HepG2 (cell line): Measurements from ENCODE around the gene PRDM12. TPM values are rescaled to one million over a fixed set of nuclear protein-coding genes. Genes with fewer than 3 reads are reported as not detected.

Experiments
- ATAC-seq: fragments of 200-7000 bp; cut with Tn5 transposase; 3 replicates; pipeline ENCODE4 v1.9.1; 2020; ENCODE audit warnings: mild to moderate bottlenecking, moderate library complexity
- BruUV-seq: library from RNA; stranded (reverse); fragments of 400-500 nt; replicated peaks from 2 replicates; lab custom pipeline; 2021; lab: Mats Ljungman, UMichigan
- CTCF ChIA-PET: fragments of 300-600 bp; formaldehyde crosslinking; extraction: SDS; loops from one replicate; lab custom pipeline; 2021; ENCODE audit warnings: low total read pairs, inconsistent platforms, low intra/inter-chr PET ratio; lab: Yijun Ruan, JAX
- POLR2A ChIA-PET: fragments of 350-600 bp; sonication (Branson Sonifier 250); formaldehyde crosslinking; loops from one replicate; lab custom pipeline; 2020; ENCODE audit warnings: antibody characterized with exemption, inconsistent platforms; lab: Yijun Ruan, JAX
- DNase-seq: peaks from one replicate; pipeline ENCODE4 v3.0.0-alpha.2; 2015; ENCODE audit warnings: low spot score
- FAIRE-seq: peaks from 3 replicates; lab custom pipeline; 2011; peaks lifted over from hg19 to GRCh38; lab: Jason Lieb, UNC
- H2AFZ ChIP-seq: one replicate; pipeline ENCODE4 v1.6.1; 2011; ENCODE audit warnings: low read length, inconsistent platforms
- H3K27ac ChIP-seq: fragments of 300-600 bp; 3 replicates; pipeline ENCODE4 v1.8.0; 2011; ENCODE audit warnings: mixed run types, mild to moderate bottlenecking, mixed read lengths, low read length, inconsistent platforms; ENCODE audit not compliant: insufficient read depth; ENCODE audit errors: extremely low read length
- H3K27me3 ChIP-seq, 2 experiments: fragments of 200-600 bp in 1 of 2; 2 replicates in 1 of 2; 3 replicates in 1 of 2; pipeline versions ENCODE4 v1.6.0 to v1.8.0; 2011; ENCODE audit warnings: low read length in 2 of 2, mild to moderate bottlenecking in 2 of 2, moderate library complexity in 2 of 2, inconsistent platforms in 1 of 2; ENCODE audit not compliant: insufficient read depth in 2 of 2, control insufficient read depth in 1 of 2
- H3K36me3 ChIP-seq, 2 experiments: fragments of 200-600 bp in 1 of 2; replicated peaks in 1 of 2; 2 replicates in 1 of 2; 3 replicates in 1 of 2; pipeline versions ENCODE4 v1.5.1 to v1.8.0; 2011; ENCODE audit warnings: low read length in 2 of 2, inconsistent platforms in 1 of 2; ENCODE audit not compliant: insufficient read depth in 2 of 2, control insufficient read depth in 1 of 2
- H3K4me1 ChIP-seq: 2 replicates; pipeline ENCODE4 v1.5.1; 2012; ENCODE audit warnings: low read length, inconsistent platforms; ENCODE audit not compliant: insufficient read depth
- H3K4me2 ChIP-seq: 2 replicates; pipeline ENCODE4 v1.6.0; 2011; ENCODE audit warnings: low read depth, low read length, inconsistent platforms
- H3K4me3 ChIP-seq, 3 experiments: fragments of 200-600 bp in 1 of 3; sonication (generic), shearing (Covaris generic) in 1 of 3; replicated peaks in 1 of 3; 2 replicates each; pipeline ENCODE4 v1.5.1; 2011 to 2016; ENCODE audit warnings: low read length in 3 of 3, inconsistent platforms in 2 of 3, low read depth in 2 of 3, mild to moderate bottlenecking in 2 of 3, control low read depth in 1 of 3, mixed read lengths in 1 of 3; ENCODE audit not compliant: insufficient read depth in 1 of 3
- H3K79me2 ChIP-seq: one replicate; pipeline ENCODE4 v1.6.1; 2011; ENCODE audit warnings: low read length, inconsistent platforms; ENCODE audit not compliant: insufficient read depth
- H3K9ac ChIP-seq: 2 replicates; pipeline ENCODE4 v1.6.0; 2011; ENCODE audit warnings: mild to moderate bottlenecking, low read depth, low read length, inconsistent platforms; ENCODE audit not compliant: insufficient read depth
- H3K9me3 ChIP-seq: 2 replicates; pipeline ENCODE4 v1.5.1; 2012; ENCODE audit warnings: mild to moderate bottlenecking, low read length
- H4K20me1 ChIP-seq: 2 replicates; pipeline ENCODE4 v1.6.0; 2011; ENCODE audit warnings: inconsistent platforms, mild to moderate bottlenecking, low read length, moderate library complexity; ENCODE audit not compliant: insufficient read depth
- ATF7 ChIP-seq, 2 experiments: fragments of 450-650 bp in 1 of 2; sonication (generic) in 1 of 2; formaldehyde crosslinking in 1 of 2; IDR thresholded peaks; 2 replicates each; pipeline versions ENCODE4 v1.4.0 to v1.6.1; 2016 to 2020; ENCODE audit warnings: antibody characterized with exemption in 1 of 2, mild to moderate bottlenecking in 1 of 2, missing genetic modification reagents in 1 of 2
- ETV5 ChIP-seq: IDR thresholded peaks from 2 replicates; pipeline ENCODE4 v1.6.1; 2018; ENCODE audit warnings: missing biosample characterization, missing genetic modification reagents, inconsistent platforms, borderline replicate concordance
- FOXM1 ChIP-seq: sonication (generic); formaldehyde crosslinking; IDR thresholded peaks from 2 replicates; pipeline ENCODE4 v1.5.0; 2020; ENCODE audit warnings: missing genetic modification reagents
- HOXA5 ChIP-seq: sonication (generic); formaldehyde crosslinking; IDR thresholded peaks from 2 replicates; pipeline ENCODE4 v1.4.0; 2020; ENCODE audit warnings: missing genetic modification reagents
- PRDM4 ChIP-seq: sonication (generic); formaldehyde crosslinking; IDR thresholded peaks from 2 replicates; pipeline ENCODE4 v1.9.0; 2021; ENCODE audit warnings: missing genetic modification reagents, borderline replicate concordance
- TERF1 ChIP-seq: sonication (generic); formaldehyde crosslinking; IDR thresholded peaks from 2 replicates; pipeline ENCODE4 v1.8.0; 2022; ENCODE audit warnings: mild to moderate bottlenecking, missing genetic modification reagents, moderate library complexity
- TOE1 ChIP-seq: sonication (generic); formaldehyde crosslinking; IDR thresholded peaks from 2 replicates; pipeline ENCODE4 v1.4.0; 2020; ENCODE audit warnings: mild to moderate bottlenecking, missing genetic modification reagents
- ZBTB38 ChIP-seq: sonication (generic); formaldehyde crosslinking; IDR thresholded peaks from 2 replicates; pipeline ENCODE4 v1.5.1; 2020; ENCODE audit warnings: mild to moderate bottlenecking, missing genetic modification reagents
- ZC3H13 ChIP-seq: sonication (generic); formaldehyde crosslinking; IDR thresholded peaks from 2 replicates; pipeline ENCODE4 v1.8.1; 2023; ENCODE audit warnings: mild to moderate bottlenecking, missing genetic modification reagents, moderate library complexity
- ZNF136 ChIP-seq: sonication (generic); formaldehyde crosslinking; IDR thresholded peaks from 2 replicates; pipeline ENCODE4 v1.8.1; 2022; ENCODE audit warnings: low read depth, mild to moderate bottlenecking, moderate library complexity, missing genetic modification reagents
- ZNF691 ChIP-seq: sonication (generic); formaldehyde crosslinking; IDR thresholded peaks from 2 replicates; pipeline ENCODE4 v1.4.0; 2020; ENCODE audit warnings: missing genetic modification reagents, low read depth, mild to moderate bottlenecking, borderline replicate concordance
- ZSCAN29 ChIP-seq: sonication (generic); formaldehyde crosslinking; conservative IDR thresholded peaks from 2 replicates; pipeline ENCODE4 v1.4.0; 2020; ENCODE audit warnings: mild to moderate bottlenecking, missing genetic modification reagents
- WGBS: methylation state at CpG from one replicate; pipeline ENCODE4 v1.1.6; 2017; ENCODE audit warnings: low lambda C conversion rate; 5-methylcytosine and 5-hydroxymethylcytosine counted together
- in situ Hi-C: cut with HindIII; loops from 2 replicates; pipeline ENCODE4 v1.10.0; 2017; ENCODE audit warnings: low pct_unique_long_range_greater_than_20kb; ENCODE audit not compliant: extremely low pct_ligation_motif_present
- intact Hi-C: fragments of 100-400 bp; cut with micrococcal nuclease; formaldehyde crosslinking; loops from one replicate; pipeline ENCODE4 v1.10.0; 2022; ENCODE audit not compliant: unreplicated experiment
- polyA plus RNA-seq, 8 experiments: library from polyadenylated mRNA; depleted of rRNA in 3 of 8; stranded (reverse) in 7 of 8; unstranded in 1 of 8; fragments of >200 nt; fragmentation: Illumina TruSeq in 4 of 8; extraction: Trizol in 4 of 8; gene quantifications; 2 replicates each; pipeline versions ENCODE4 v1.2.1 to v1.2.3, GENCODE V29; 2011 to 2016; ENCODE audit warnings: low read depth in 4 of 8, missing spikeins in 1 of 8, mixed read lengths in 1 of 8; ENCODE audit not compliant: insufficient read depth in 1 of 8
- total RNA-seq, 5 experiments: library from RNA; depleted of rRNA; stranded (reverse); fragments of >200 nt; fragmentation: Illumina TruSeq; extraction: Trizol; gene quantifications; 2 replicates each; pipeline ENCODE4 v1.2.3, GENCODE V29; 2016; ENCODE audit warnings: low read depth in 1 of 5

PRDM12 gene
- total and polyA plus RNA-seq, 2 of the 13 experiments (the other 11 are each of a cell fraction or from before 2014, with no cell fraction given): 0.04 to 0.07 TPM

- no peak for FAIRE-seq
- no peak overlapping the region for H3K27ac ChIP-seq
- intact Hi-C loops: no loop called here
- no peak overlapping the region for H3K4me3 ChIP-seq
- H3K9me3 ChIP-seq: no peaks in the 10 kb centered on the region
- peaks cover 26% of the 10 kb centered on the region for H3K4me1 ChIP-seq
- no peak for DNase-seq
- in situ Hi-C loops: no loop called here
- TF ChIP-seq FOXM1 (CRISPR knock-in tag): no peak
- TF ChIP-seq TOE1 (CRISPR knock-in tag): no peak
- TF ChIP-seq ZC3H13 (CRISPR knock-in tag): no peak
- TF ChIP-seq TERF1: no peak
- TF ChIP-seq ZBTB38 (CRISPR knock-in tag): no peak
- TF ChIP-seq ZNF136 (CRISPR knock-in tag): no peak
- TF ChIP-seq HOXA5 (CRISPR knock-in tag): no peak
- TF ChIP-seq ATF7 (IDR thresholded peaks at IDR 0.05): no peak
- TF ChIP-seq ATF7 (CRISPR knock-in tag; IDR thresholded peaks at IDR 0.05): no peak
- no peak for TF ChIP-seq PRDM4 (CRISPR knock-in tag)
- no peak for TF ChIP-seq ZSCAN29
- no peak for TF ChIP-seq ZNF691 (CRISPR knock-in tag)
- TF ChIP-seq ETV5 (CRISPR knock-in tag): no peak
- no peaks in the 10 kb centered on the region for H3K79me2 ChIP-seq
- no peaks in the 10 kb centered on the region for H3K36me3 ChIP-seq
- H3K27me3 ChIP-seq: peaks cover 29 to 96% of the 10 kb centered on the region in 2 experiments
- peaks cover 4% of the 10 kb centered on the region; the same call in 1 of the 2 replicates for H4K20me1 ChIP-seq
- ChIA-PET POLR2A (interaction anchor here (1.0 kb wide), 1 partner anchor 20 kb away, joined by 3 read pairs; no protein-coding TSS in a partner anchor), CTCF (no interaction called here)
- peak overlapping the region; percentile 36; the same call in 1 of the 2 replicates for H3K4me2 ChIP-seq
- no peak overlapping the region for H3K9ac ChIP-seq
- BruUV-seq: no TSS peak
- WGBS: 28% methylated on average over 14 of the region's 15 CpGs
- H2AFZ ChIP-seq: no peak overlapping the region
- ATAC-seq: peak; percentile 7; the same call in 2 of the 3 replicates
These were observed 1.5 kb upstream of the PRDM12 start for GRCh38 chr9:130662970-130663257.
